GM21717 (cell line): ENCODE results near the gene MANF.
"Not testable (repeated sequence)": the region's sequence is repeated elsewhere in the genome, so short reads cannot be mapped to it uniquely, and the experiment has no call there.

ENCODE experiments used
- ATAC-seq: cut with Tn5 transposase; IDR thresholded peaks from one replicate; pipeline ENCODE4 v1.9.1; 2021; ENCODE audit warnings: mild to moderate bottlenecking, moderate library complexity; ENCODE audit not compliant: unreplicated experiment

Gene MANF

GRCh38 chr3:51384726-51385473 is at the start of gene MANF:
TSS of gene MANF (plus strand) at chr3:51385291. CDS start at chr3:51385343, 52 bp downstream.
- ATAC-seq = peak; percentile 87

GRCh38 chr3:51336261-51336660 is 48.8 kb upstream of the MANF start:
- ATAC-seq = no peak

- ATAC-seq = no peak
These were observed 47.4 kb upstream of the MANF start for GRCh38 chr3:51337666-51338065.

GRCh38 chr3:51338632-51339031 is 46.5 kb upstream of the MANF start:
- ATAC-seq = no peak

GRCh38 chr3:51340013-51340829 is 44.9 kb upstream of the MANF start:
- ATAC-seq = no peak

GRCh38 chr3:51340989-51341636 is 44.0 kb upstream of the MANF start:
- ATAC-seq = no peak

GRCh38 chr3:51343918-51344687 is 41.0 kb upstream of the MANF start:
- no peak for ATAC-seq

- no peak for ATAC-seq
These were observed 34.3 kb upstream of the MANF start for GRCh38 chr3:51350751-51351150.

GRCh38 chr3:51353131-51353530 is 32.0 kb upstream of the MANF start:
- no peak for ATAC-seq

GRCh38 chr3:51353691-51354090 is 31.4 kb upstream of the MANF start:
- ATAC-seq = no peak

- ATAC-seq = no peak
These were observed 30.9 kb upstream of the MANF start for GRCh38 chr3:51354172-51354571.

GRCh38 chr3:51354731-51355615 is 30.1 kb upstream of the MANF start:
- no peak for ATAC-seq

GRCh38 chr3:51355891-51356578 is 29.1 kb upstream of the MANF start:
- no peak for ATAC-seq

- ATAC-seq = no peak
These were observed 27.2 kb upstream of the MANF start for GRCh38 chr3:51357856-51358255.

- no peak for ATAC-seq
These were observed 26.1 kb upstream of the MANF start for GRCh38 chr3:51358981-51359380.

GRCh38 chr3:51360806-51361205 is 24.3 kb upstream of the MANF start:
- ATAC-seq = no peak

- no peak for ATAC-seq
These were observed 23.3 kb upstream of the MANF start for GRCh38 chr3:51361746-51362145.

GRCh38 chr3:51362476-51362875 is 22.6 kb upstream of the MANF start:
- ATAC-seq = no peak

GRCh38 chr3:51368276-51368675 is 16.8 kb upstream of the MANF start:
- not testable (repeated sequence) for ATAC-seq
